WERI-Rb-1 (cell line): ENCODE measurements around the gene KCNQ2.
A peak's percentile ranks its signal among the peaks of the same experiment; 100 is the strongest.

Experiments
- DNase-seq: peaks from one replicate; pipeline ENCODE4 v3.0.0-alpha.2; 2020
- H3K27ac ChIP-seq: fragments of 250-450 bp; sonication (Bioruptor Pico); 2 replicates; pipeline ENCODE4 v1.5.1; 2020; ENCODE audit warnings: mild to moderate bottlenecking, moderate library complexity
- H3K27me3 ChIP-seq: fragments of 250-450 bp; sonication (Bioruptor Pico); 2 replicates; pipeline ENCODE4 v1.5.1; 2021; ENCODE audit warnings: mild to moderate bottlenecking, low read depth, moderate library complexity; ENCODE audit not compliant: insufficient read depth, severe bottlenecking
- H3K36me3 ChIP-seq: fragments of 250-450 bp; sonication (Bioruptor Pico); 2 replicates; pipeline ENCODE4 v1.5.1; 2020; ENCODE audit warnings: mild to moderate bottlenecking, moderate library complexity
- H3K4me3 ChIP-seq: 2 replicates; pipeline ENCODE4 v1.5.1; 2011; ENCODE audit warnings: low read depth, mild to moderate bottlenecking, control low read depth, low read length
- H3K9me3 ChIP-seq: fragments of 250-450 bp; sonication (Bioruptor Pico); 2 replicates; pipeline ENCODE4 v1.5.1; 2021; ENCODE audit warnings: mild to moderate bottlenecking, moderate library complexity; ENCODE audit not compliant: severe bottlenecking
- CTCF ChIP-seq: IDR thresholded peaks from 2 replicates; pipeline ENCODE4 v1.5.1; 2011; ENCODE audit warnings: low read depth, mild to moderate bottlenecking, control low read depth, inconsistent platforms, low read length

The KCNQ2 gene

GRCh38 chr20:63411151-63411897 lies 61.1 kb downstream of the KCNQ2 start:
- Histone ChIP-seq H3K27ac (no peak overlapping the region), H3K36me3 (peaks cover 20% of the 10 kb centered on the region), H3K27me3 (no peaks in the 10 kb centered on the region), H3K4me3 (no peak overlapping the region), H3K9me3 (no peaks in the 10 kb centered on the region)
- TF ChIP-seq CTCF: no peak
- DNase-seq: no peak

- H3K4me3 ChIP-seq: no peak overlapping the region
- peaks cover 20% of the 10 kb centered on the region for H3K36me3 ChIP-seq
- no peak for TF ChIP-seq CTCF
- no peaks in the 10 kb centered on the region for H3K27me3 ChIP-seq
- peak overlapping the region; percentile 7; the same call in 1 of the 2 replicates for H3K27ac ChIP-seq
- DNase-seq: no peak
- H3K9me3 ChIP-seq: no peaks in the 10 kb centered on the region
Measured at GRCh38 chr20:63409834-63410435, 62.5 kb downstream of the KCNQ2 start.

- no peak for TF ChIP-seq CTCF
- H3K9me3 ChIP-seq: no peaks in the 10 kb centered on the region
- H3K4me3 ChIP-seq: no peak overlapping the region
- DNase-seq: peak; percentile 40
- no peaks in the 10 kb centered on the region for H3K27me3 ChIP-seq
- peak overlapping the region; percentile 19 for H3K27ac ChIP-seq
- peaks cover 14% of the 10 kb centered on the region for H3K36me3 ChIP-seq
Measured at GRCh38 chr20:63409066-63409833, 63.2 kb downstream of the KCNQ2 start.

- Histone ChIP-seq H3K27ac (no peak overlapping the region), H3K36me3 (peaks cover 10% of the 10 kb centered on the region), H3K27me3 (no peaks in the 10 kb centered on the region), H3K4me3 (no peak overlapping the region), H3K9me3 (no peaks in the 10 kb centered on the region)
- TF ChIP-seq CTCF: no peak
- no peak for DNase-seq
Measured at GRCh38 chr20:63408684-63409046, 63.8 kb downstream of the KCNQ2 start.

- Histone ChIP-seq H3K27me3 (no peaks in the 10 kb centered on the region), H3K4me3 (no peak overlapping the region), H3K27ac (no peak overlapping the region), H3K36me3 (peaks cover 9% of the 10 kb centered on the region), H3K9me3 (no peaks in the 10 kb centered on the region)
- no peak for DNase-seq
- no peak for TF ChIP-seq CTCF
Measured at GRCh38 chr20:63407928-63408683, 64.3 kb downstream of the KCNQ2 start.
